ENCODE results near the gene LEP. TPM values are rescaled to one million over a fixed set of nuclear protein-coding genes. Genes with fewer than 3 reads are reported as not detected.

Gene LEP
- total and polyA plus RNA-seq, 2 of the 8 experiments (the other 6 are each of a cell fraction or from before 2014, with no cell fraction given): not detected

DNA sequence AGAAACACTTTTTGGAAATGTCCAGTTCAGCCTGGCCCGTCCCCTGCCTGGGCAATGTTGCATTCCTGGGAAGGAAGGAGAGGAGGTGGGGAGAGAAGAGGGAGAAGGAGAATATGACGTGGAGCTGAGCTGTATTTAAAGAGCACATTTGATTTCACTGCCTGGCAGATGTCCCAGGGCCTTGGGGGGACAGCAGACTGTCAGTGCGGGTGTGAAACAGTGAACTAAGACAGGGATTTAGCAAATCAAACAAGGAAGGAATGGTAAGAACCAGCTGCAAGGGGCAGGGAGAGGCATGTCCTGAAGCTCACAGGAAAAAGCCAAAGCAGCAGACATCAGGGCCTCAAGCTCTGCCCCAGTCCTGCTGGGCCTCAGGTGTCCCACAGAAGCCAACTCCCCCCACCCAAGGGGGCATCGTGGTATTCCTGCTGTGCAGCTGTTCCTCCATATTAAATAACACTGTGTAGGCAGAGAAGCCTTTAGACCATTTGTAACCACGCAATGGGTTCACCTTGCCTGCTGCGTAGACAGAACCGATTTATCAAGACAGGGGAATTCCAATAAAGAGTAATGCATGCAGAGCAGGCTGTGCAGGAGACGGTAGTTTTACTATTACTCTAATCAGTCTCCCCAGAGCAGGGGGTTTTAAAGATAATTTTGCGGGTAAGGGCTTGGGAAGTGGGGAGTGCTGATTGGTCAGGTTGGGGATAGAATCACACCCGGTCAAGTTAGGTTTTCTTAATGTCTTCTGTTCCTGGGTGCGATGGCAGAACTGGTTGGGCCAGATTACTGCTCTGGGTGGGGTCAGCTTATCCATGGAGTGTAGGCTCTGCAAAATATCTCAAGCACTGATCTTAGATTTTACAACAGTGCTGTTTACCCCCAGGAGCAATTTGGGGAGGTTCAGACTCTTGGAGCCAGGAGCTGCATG lies 18.3 kb downstream of the LEP start (continued):
- TF ChIP-seq, protein P1, sequence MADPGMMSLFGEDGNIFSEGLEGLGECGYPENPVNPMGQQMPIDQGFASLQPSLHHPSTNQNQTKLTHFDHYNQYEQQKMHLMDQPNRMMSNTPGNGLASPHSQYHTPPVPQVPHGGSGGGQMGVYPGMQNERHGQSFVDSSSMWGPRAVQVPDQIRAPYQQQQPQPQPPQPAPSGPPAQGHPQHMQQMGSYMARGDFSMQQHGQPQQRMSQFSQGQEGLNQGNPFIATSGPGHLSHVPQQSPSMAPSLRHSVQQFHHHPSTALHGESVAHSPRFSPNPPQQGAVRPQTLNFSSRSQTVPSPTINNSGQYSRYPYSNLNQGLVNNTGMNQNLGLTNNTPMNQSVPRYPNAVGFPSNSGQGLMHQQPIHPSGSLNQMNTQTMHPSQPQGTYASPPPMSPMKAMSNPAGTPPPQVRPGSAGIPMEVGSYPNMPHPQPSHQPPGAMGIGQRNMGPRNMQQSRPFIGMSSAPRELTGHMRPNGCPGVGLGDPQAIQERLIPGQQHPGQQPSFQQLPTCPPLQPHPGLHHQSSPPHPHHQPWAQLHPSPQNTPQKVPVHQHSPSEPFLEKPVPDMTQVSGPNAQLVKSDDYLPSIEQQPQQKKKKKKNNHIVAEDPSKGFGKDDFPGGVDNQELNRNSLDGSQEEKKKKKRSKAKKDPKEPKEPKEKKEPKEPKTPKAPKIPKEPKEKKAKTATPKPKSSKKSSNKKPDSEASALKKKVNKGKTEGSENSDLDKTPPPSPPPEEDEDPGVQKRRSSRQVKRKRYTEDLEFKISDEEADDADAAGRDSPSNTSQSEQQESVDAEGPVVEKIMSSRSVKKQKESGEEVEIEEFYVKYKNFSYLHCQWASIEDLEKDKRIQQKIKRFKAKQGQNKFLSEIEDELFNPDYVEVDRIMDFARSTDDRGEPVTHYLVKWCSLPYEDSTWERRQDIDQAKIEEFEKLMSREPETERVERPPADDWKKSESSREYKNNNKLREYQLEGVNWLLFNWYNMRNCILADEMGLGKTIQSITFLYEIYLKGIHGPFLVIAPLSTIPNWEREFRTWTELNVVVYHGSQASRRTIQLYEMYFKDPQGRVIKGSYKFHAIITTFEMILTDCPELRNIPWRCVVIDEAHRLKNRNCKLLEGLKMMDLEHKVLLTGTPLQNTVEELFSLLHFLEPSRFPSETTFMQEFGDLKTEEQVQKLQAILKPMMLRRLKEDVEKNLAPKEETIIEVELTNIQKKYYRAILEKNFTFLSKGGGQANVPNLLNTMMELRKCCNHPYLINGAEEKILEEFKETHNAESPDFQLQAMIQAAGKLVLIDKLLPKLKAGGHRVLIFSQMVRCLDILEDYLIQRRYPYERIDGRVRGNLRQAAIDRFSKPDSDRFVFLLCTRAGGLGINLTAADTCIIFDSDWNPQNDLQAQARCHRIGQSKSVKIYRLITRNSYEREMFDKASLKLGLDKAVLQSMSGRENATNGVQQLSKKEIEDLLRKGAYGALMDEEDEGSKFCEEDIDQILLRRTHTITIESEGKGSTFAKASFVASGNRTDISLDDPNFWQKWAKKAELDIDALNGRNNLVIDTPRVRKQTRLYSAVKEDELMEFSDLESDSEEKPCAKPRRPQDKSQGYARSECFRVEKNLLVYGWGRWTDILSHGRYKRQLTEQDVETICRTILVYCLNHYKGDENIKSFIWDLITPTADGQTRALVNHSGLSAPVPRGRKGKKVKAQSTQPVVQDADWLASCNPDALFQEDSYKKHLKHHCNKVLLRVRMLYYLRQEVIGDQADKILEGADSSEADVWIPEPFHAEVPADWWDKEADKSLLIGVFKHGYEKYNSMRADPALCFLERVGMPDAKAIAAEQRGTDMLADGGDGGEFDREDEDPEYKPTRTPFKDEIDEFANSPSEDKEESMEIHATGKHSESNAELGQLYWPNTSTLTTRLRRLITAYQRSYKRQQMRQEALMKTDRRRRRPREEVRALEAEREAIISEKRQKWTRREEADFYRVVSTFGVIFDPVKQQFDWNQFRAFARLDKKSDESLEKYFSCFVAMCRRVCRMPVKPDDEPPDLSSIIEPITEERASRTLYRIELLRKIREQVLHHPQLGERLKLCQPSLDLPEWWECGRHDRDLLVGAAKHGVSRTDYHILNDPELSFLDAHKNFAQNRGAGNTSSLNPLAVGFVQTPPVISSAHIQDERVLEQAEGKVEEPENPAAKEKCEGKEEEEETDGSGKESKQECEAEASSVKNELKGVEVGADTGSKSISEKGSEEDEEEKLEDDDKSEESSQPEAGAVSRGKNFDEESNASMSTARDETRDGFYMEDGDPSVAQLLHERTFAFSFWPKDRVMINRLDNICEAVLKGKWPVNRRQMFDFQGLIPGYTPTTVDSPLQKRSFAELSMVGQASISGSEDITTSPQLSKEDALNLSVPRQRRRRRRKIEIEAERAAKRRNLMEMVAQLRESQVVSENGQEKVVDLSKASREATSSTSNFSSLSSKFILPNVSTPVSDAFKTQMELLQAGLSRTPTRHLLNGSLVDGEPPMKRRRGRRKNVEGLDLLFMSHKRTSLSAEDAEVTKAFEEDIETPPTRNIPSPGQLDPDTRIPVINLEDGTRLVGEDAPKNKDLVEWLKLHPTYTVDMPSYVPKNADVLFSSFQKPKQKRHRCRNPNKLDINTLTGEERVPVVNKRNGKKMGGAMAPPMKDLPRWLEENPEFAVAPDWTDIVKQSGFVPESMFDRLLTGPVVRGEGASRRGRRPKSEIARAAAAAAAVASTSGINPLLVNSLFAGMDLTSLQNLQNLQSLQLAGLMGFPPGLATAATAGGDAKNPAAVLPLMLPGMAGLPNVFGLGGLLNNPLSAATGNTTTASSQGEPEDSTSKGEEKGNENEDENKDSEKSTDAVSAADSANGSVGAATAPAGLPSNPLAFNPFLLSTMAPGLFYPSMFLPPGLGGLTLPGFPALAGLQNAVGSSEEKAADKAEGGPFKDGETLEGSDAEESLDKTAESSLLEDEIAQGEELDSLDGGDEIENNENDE (IDR thresholded peaks at IDR 0.05; ENCODE audit: insufficient replicate concordance, low read length): no peak
- TF ChIP-seq FOSL1 (IDR thresholded peaks at IDR 0.05; ENCODE audit: insufficient read depth, low read depth, low read length) (no peak), TBP (IDR thresholded peaks at IDR 0.05; ENCODE audit: low read depth, low read length) (no peak), SP4 (IDR thresholded peaks at IDR 0.05; ENCODE audit: low read length) (no peak), SUZ12 (IDR thresholded peaks at IDR 0.05; ENCODE audit: low read length) (no peak), CREB1 (IDR thresholded peaks at IDR 0.05) (no peak), SIN3A (conservative IDR thresholded peaks at IDR 0.05 in 1 of 2, IDR thresholded peaks at IDR 0.05 in 1 of 2; ENCODE audit: low read depth in 1 of 2, low read length in 2 of 2) (no peak), KDM1A (IDR thresholded peaks at IDR 0.05; ENCODE audit: borderline replicate concordance, low read length) (no peak)
- TF ChIP-seq, protein P2, sequence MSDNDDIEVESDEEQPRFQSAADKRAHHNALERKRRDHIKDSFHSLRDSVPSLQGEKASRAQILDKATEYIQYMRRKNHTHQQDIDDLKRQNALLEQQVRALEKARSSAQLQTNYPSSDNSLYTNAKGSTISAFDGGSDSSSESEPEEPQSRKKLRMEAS (IDR thresholded peaks at IDR 0.05): no peak
